IPS-11a (cell line): Measurements from ENCODE around the gene PAPOLG.

Experiments used
- H3K4me3 ChIP-seq: one replicate; pipeline ENCODE4 v1.5.1; 2013; ENCODE audit warnings: low read depth, low read length, control low read depth

The PAPOLG gene

GRCh38 chr2:60756097-60757087, at the start of gene PAPOLG:
TSS of gene PAPOLG (plus strand) at chr2:60756268. CDS start at chr2:60756479, 211 bp downstream.
- peak within 1 kb of the TSS; percentile 94 for H3K4me3 ChIP-seq

- H3K4me3 ChIP-seq, result no peak overlapping the region
These were observed 48.2 kb upstream of the PAPOLG start for GRCh38 chr2:60707750-60708371.

- H3K4me3 ChIP-seq, result no peak overlapping the region
These were observed 47.3 kb upstream of the PAPOLG start for GRCh38 chr2:60708630-60709320.

GRCh38 chr2:60710707-60711106, 45.4 kb upstream of the PAPOLG start:
- H3K4me3 ChIP-seq, result no peak overlapping the region

GRCh38 chr2:60715561-60715960, 40.5 kb upstream of the PAPOLG start:
- no peak overlapping the region for H3K4me3 ChIP-seq

GRCh38 chr2:60717691-60718090, 38.4 kb upstream of the PAPOLG start:
- H3K4me3 ChIP-seq, result no peak overlapping the region

GRCh38 chr2:60719331-60719730, 36.7 kb upstream of the PAPOLG start:
- H3K4me3 ChIP-seq, result no peak overlapping the region

GRCh38 chr2:60725466-60725865, 30.6 kb upstream of the PAPOLG start:
- no peak overlapping the region for H3K4me3 ChIP-seq

- H3K4me3 ChIP-seq, result no peak overlapping the region
These were observed 27.2 kb upstream of the PAPOLG start for GRCh38 chr2:60728855-60729254.

GRCh38 chr2:60735496-60736250, 20.4 kb upstream of the PAPOLG start:
- peak overlapping the region; percentile 67 for H3K4me3 ChIP-seq

- H3K4me3 ChIP-seq, result no peak overlapping the region
These were observed 17.4 kb upstream of the PAPOLG start for GRCh38 chr2:60738679-60739078.

- no peak overlapping the region for H3K4me3 ChIP-seq
These were observed 16.9 kb upstream of the PAPOLG start for GRCh38 chr2:60739156-60739555.

GRCh38 chr2:60741576-60741975, 14.5 kb upstream of the PAPOLG start:
- no peak overlapping the region for H3K4me3 ChIP-seq

GRCh38 chr2:60742419-60742818, 13.6 kb upstream of the PAPOLG start:
- no peak overlapping the region for H3K4me3 ChIP-seq

GRCh38 chr2:60745330-60745729, 10.7 kb upstream of the PAPOLG start:
- H3K4me3 ChIP-seq, result no peak overlapping the region

GRCh38 chr2:60745761-60746160, 10.3 kb upstream of the PAPOLG start:
- no peak overlapping the region for H3K4me3 ChIP-seq

GRCh38 chr2:60746318-60746717, 9.8 kb upstream of the PAPOLG start:
- no peak overlapping the region for H3K4me3 ChIP-seq

GRCh38 chr2:60759654-60760053, 3.6 kb downstream of the PAPOLG start:
- H3K4me3 ChIP-seq, result no peak overlapping the region

GRCh38 chr2:60764736-60765534, 8.9 kb downstream of the PAPOLG start:
- no peak overlapping the region for H3K4me3 ChIP-seq

- no peak overlapping the region for H3K4me3 ChIP-seq
These were observed 10.2 kb downstream of the PAPOLG start for GRCh38 chr2:60766283-60766682.
